ENCODE results near the gene MAT1A. TPM values are rescaled to one million over a fixed set of nuclear protein-coding genes. Genes with fewer than 3 reads are reported as not detected.
A peak's percentile ranks its signal among the peaks of the same experiment; 100 is the strongest.

The MAT1A gene
- total and polyA plus RNA-seq, 2 of the 13 experiments (the other 11 are each of a cell fraction or from before 2014, with no cell fraction given) = 57.1 to 76.9 TPM

DNA sequence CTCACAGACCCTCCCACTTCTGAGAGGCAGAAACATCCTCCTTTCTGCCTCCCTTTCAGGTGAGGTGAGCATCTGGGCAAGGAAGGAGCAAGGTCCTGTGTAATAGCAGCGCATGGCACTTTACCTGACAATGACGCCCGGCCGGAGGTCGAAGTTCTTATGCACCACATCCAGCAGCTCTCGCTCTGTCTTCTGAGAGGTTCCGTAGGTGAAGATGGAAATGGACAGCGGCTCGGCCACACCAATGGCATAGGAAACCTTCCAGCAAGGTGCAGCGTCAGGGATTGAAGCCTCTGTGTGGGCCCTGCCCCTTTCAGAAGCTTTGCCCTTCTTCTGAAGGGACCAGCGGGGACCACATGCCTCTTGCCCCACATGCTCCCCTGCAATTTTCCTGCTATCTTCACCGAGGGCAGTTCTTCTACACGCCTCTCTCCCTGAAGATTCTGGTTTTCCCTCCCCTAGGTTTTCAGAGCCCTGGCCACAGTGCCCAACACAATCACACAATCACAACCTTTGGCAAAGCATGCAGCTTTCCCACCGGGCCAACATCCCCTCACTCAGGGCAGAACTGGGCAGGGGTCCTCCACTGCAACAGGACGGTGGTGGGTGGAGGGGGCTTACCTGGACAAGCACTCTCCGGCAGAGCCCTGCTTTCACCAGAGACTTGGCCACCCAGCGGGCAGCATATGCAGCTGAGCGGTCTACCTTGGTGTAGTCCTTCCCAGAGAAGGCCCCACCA lies 14.9 kb downstream of the MAT1A start (continued):
- TF ChIP-seq TARDBP (CRISPR knock-in tag; IDR thresholded peaks at IDR 0.05) (no peak), MTF1 (CRISPR knock-in tag; IDR thresholded peaks at IDR 0.05) (no peak), MAFF (IDR thresholded peaks at IDR 0.05; ENCODE audit: low read depth, low read length) (no peak), HES4 (CRISPR knock-in tag; IDR thresholded peaks at IDR 0.05; ENCODE audit: borderline replicate concordance) (no peak), ZKSCAN5 (CRISPR knock-in tag; IDR thresholded peaks at IDR 0.05) (no peak)
- TF ChIP-seq, protein P1, sequence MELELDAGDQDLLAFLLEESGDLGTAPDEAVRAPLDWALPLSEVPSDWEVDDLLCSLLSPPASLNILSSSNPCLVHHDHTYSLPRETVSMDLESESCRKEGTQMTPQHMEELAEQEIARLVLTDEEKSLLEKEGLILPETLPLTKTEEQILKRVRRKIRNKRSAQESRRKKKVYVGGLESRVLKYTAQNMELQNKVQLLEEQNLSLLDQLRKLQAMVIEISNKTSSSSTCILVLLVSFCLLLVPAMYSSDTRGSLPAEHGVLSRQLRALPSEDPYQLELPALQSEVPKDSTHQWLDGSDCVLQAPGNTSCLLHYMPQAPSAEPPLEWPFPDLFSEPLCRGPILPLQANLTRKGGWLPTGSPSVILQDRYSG (CRISPR knock-in tag; IDR thresholded peaks at IDR 0.05) = no peak
- TF ChIP-seq, protein P2, sequence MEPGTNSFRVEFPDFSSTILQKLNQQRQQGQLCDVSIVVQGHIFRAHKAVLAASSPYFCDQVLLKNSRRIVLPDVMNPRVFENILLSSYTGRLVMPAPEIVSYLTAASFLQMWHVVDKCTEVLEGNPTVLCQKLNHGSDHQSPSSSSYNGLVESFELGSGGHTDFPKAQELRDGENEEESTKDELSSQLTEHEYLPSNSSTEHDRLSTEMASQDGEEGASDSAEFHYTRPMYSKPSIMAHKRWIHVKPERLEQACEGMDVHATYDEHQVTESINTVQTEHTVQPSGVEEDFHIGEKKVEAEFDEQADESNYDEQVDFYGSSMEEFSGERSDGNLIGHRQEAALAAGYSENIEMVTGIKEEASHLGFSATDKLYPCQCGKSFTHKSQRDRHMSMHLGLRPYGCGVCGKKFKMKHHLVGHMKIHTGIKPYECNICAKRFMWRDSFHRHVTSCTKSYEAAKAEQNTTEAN (CRISPR knock-in tag; conservative IDR thresholded peaks at IDR 0.05) = no peak
- TF ChIP-seq, protein P3, sequence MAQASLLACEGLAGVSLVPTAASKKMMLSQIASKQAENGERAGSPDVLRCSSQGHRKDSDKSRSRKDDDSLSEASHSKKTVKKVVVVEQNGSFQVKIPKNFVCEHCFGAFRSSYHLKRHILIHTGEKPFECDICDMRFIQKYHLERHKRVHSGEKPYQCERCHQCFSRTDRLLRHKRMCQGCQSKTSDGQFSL (CRISPR knock-in tag; IDR thresholded peaks at IDR 0.05) = no peak

DNA sequence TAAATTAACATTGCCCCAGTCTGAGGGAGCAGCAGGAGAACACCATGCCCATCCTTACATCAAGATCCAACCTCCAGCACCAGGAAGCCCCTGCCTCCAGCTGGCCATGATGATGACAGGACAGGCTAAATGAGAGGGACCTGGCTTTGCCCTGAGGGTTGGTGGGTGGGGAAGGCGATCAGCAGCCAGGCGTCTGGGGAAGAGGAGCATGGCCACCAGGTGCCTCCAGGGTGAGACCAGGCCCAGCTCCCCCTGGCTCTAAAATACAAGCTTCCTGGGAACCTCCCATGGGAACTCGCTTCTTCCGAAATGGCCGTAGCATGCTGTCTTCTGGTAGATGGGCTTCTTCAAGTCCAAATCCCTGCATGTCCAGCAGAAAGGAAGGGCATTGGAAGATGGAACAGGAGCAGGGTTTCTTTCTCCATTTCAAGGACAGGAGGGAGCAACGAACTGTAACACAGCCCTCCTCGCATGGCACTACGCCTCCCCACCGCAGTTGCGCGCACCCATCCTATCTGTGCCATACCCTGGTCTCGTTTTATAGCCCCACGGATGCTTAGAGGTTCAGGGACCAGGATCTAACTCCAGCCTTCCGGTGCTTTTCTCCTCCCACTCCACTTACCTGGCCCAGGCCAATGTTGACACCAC lies 15.8 kb downstream of the MAT1A start:
- no peak overlapping the region for H3K4me2 ChIP-seq (ENCODE audit: low read depth, low read length)
- no peaks in the 10 kb centered on the region for H3K27me3 ChIP-seq (ENCODE audit: control insufficient read depth in 1 of 2, insufficient read depth in 2 of 2, low read length in 2 of 2)
- H3K9ac ChIP-seq (ENCODE audit: insufficient read depth, low read depth, low read length) = peak overlapping the region; percentile 58
- in situ Hi-C loops (cut with HindIII; ENCODE audit: extremely low pct_ligation_motif_present, low pct_unique_long_range_greater_than_20kb) = loop anchor here (25.0 kb wide), 1 partner anchor 239 kb away; no protein-coding TSS in a partner anchor
- H2AFZ ChIP-seq (ENCODE audit: low read length) = no peak overlapping the region
- TF ChIP-seq JUND (CRISPR knock-in tag; IDR thresholded peaks at IDR 0.05) = no peak
- TF ChIP-seq, protein P4, sequence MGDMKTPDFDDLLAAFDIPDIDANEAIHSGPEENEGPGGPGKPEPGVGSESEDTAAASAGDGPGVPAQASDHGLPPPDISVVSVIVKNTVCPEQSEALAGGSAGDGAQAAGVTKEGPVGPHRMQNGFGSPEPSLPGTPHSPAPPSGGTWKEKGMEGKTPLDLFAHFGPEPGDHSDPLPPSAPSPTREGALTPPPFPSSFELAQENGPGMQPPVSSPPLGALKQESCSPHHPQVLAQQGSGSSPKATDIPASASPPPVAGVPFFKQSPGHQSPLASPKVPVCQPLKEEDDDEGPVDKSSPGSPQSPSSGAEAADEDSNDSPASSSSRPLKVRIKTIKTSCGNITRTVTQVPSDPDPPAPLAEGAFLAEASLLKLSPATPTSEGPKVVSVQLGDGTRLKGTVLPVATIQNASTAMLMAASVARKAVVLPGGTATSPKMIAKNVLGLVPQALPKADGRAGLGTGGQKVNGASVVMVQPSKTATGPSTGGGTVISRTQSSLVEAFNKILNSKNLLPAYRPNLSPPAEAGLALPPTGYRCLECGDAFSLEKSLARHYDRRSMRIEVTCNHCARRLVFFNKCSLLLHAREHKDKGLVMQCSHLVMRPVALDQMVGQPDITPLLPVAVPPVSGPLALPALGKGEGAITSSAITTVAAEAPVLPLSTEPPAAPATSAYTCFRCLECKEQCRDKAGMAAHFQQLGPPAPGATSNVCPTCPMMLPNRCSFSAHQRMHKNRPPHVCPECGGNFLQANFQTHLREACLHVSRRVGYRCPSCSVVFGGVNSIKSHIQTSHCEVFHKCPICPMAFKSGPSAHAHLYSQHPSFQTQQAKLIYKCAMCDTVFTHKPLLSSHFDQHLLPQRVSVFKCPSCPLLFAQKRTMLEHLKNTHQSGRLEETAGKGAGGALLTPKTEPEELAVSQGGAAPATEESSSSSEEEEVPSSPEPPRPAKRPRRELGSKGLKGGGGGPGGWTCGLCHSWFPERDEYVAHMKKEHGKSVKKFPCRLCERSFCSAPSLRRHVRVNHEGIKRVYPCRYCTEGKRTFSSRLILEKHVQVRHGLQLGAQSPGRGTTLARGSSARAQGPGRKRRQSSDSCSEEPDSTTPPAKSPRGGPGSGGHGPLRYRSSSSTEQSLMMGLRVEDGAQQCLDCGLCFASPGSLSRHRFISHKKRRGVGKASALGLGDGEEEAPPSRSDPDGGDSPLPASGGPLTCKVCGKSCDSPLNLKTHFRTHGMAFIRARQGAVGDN (CRISPR knock-in tag; IDR thresholded peaks at IDR 0.05) = peak; percentile 21; the same call in 1 of the 2 replicates
- no peaks in the 10 kb centered on the region for H4K20me1 ChIP-seq (ENCODE audit: insufficient read depth, low read length)
- no TSS peak for BruUV-seq (replicated peaks)
- H3K4me1 ChIP-seq (ENCODE audit: insufficient read depth, low read length) = peaks cover 58% of the 10 kb centered on the region
- no peak overlapping the region for H3K4me3 ChIP-seq (replicated peaks in 1 of 3; ENCODE audit: insufficient read depth in 1 of 3, low read depth in 2 of 3, low read length in 3 of 3)
- ChIA-PET CTCF (ENCODE audit: low intra/inter-chr PET ratio, low total read pairs) (no interaction called here), POLR2A (interaction anchor here (1.2 to 4.6 kb wide), 11 partner anchors 8 to 232 kb away, joined by 3 to 69 read pairs (median 6); partner anchors contain the start of genes MAT1A and PRXL2A)
- intact Hi-C loops (cut with micrococcal nuclease; ENCODE audit: unreplicated experiment) = no loop called here
- peaks cover 16 to 56% of the 10 kb centered on the region in 2 experiments for H3K36me3 ChIP-seq (replicated peaks in 1 of 2; ENCODE audit: control insufficient read depth in 1 of 2, insufficient read depth in 2 of 2, low read length in 2 of 2)
- FAIRE-seq (no peak), ATAC-seq (peak; percentile 8), DNase-seq (ENCODE audit: low spot score) (no peak)
- peak overlapping the region; percentile 95 for H3K27ac ChIP-seq (ENCODE audit: extremely low read length, insufficient read depth, low read length)
- H3K79me2 ChIP-seq (ENCODE audit: insufficient read depth, low read length) = no peaks in the 10 kb centered on the region
- WGBS (ENCODE audit: low lambda C conversion rate) = 97% methylated on average over 13 of the region's 14 CpGs
- H3K9me3 ChIP-seq (ENCODE audit: low read length) = no peaks in the 10 kb centered on the region

All from HepG2 (cell line).